Measurements from ENCODE around the gene PDE6C.

DNA sequence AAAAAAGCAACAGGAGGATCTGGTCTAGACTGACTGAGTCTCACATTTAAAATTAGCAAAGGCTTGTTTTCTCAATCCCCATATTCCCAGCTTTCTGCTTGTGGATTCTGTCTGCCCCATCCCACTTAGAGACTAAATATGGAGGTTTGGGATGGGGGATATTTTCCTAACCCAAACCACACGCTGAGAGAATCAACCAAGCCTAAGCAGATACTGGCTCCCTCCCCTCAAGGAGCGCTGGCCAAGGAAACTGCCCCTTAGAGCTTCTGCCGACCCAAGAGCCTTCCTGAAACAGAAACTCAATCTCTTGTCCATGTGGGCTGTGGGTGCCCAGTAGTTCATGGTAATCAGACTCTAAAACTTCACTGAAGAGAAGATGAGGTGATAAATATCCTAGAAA, 42.0 kb upstream of the PDE6C start:
- TF ChIP-seq CTCF (conservative IDR thresholded peaks at IDR 0.05 in 1 of 2, IDR thresholded peaks at IDR 0.05 in 1 of 2; ENCODE audit: low read depth in 1 of 2, low read length in 2 of 2) (no peak), EZH2 (IDR thresholded peaks at IDR 0.05; ENCODE audit: low read length, missing control alignments) (no peak)
